Measurements from ENCODE around the gene MAGEF1.

Gene MAGEF1

DNA sequence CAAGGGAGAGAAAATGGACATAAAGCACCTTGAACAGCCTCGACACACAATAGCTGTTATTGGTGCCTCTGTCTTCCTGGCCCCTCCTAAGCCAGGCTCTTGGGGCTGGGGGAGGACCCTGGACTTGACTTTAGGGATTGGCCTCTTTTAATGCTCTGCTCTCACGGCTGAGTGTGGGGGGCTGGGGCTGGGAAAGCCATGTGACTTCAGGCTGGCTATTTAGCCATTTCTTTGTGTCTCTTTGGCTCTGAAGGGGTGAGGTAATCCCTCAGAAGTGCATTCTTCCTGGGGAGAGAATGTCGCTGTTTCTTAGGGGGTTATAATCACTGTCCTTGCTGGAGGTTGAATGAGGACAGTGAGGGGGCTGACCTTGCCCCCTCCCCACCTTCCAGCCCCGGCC is 26.2 kb downstream of the MAGEF1 start:
- H3K4me3 ChIP-seq (ENCODE audit: low read depth, low read length), result no peak overlapping the region

DNA sequence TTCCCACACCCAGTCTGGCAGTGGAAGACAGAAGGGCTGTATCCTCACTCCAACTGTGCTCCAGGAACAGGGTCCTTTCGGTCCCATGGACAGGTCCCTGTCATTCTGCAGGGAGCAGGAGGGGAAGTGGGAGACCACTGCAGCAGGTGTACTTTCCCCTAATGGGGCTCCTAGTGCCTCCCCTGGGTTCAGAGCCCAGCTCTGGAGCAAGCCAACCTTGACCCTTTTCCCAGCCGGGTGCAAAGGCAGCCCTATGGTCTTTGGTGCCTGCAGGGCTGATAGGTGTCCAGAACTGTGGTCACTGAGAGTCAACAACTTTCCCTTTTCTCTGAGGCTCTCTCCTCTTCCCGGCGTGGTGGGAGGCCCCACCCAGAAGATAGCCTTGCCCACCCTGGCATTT is 26.8 kb downstream of the MAGEF1 start:
- Histone ChIP-seq H3K27me3 (no peaks in the 10 kb centered on the region), H3K9me3 (no peaks in the 10 kb centered on the region), H3K36me3 (no peaks in the 10 kb centered on the region), H3K4me3 (ENCODE audit: low read depth, low read length) (no peak overlapping the region), H3K4me1 (peaks cover 9% of the 10 kb centered on the region)
- TF ChIP-seq, protein P1, sequence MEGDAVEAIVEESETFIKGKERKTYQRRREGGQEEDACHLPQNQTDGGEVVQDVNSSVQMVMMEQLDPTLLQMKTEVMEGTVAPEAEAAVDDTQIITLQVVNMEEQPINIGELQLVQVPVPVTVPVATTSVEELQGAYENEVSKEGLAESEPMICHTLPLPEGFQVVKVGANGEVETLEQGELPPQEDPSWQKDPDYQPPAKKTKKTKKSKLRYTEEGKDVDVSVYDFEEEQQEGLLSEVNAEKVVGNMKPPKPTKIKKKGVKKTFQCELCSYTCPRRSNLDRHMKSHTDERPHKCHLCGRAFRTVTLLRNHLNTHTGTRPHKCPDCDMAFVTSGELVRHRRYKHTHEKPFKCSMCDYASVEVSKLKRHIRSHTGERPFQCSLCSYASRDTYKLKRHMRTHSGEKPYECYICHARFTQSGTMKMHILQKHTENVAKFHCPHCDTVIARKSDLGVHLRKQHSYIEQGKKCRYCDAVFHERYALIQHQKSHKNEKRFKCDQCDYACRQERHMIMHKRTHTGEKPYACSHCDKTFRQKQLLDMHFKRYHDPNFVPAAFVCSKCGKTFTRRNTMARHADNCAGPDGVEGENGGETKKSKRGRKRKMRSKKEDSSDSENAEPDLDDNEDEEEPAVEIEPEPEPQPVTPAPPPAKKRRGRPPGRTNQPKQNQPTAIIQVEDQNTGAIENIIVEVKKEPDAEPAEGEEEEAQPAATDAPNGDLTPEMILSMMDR (IDR thresholded peaks at IDR 0.05; ENCODE audit: low read depth, low read length), result no peak
- no peak for DNase-seq

More for the DNA sequence above, 26.2 kb downstream of the MAGEF1 start:
- H3K27me3 ChIP-seq, result no peaks in the 10 kb centered on the region
- TF ChIP-seq, protein P1 (IDR thresholded peaks at IDR 0.05; ENCODE audit: low read depth, low read length), result no peak
- no peaks in the 10 kb centered on the region for H3K9me3 ChIP-seq
- no peaks in the 10 kb centered on the region for H3K36me3 ChIP-seq
- no peak for DNase-seq
- H3K4me1 ChIP-seq, result peaks cover 9% of the 10 kb centered on the region

- no peaks in the 10 kb centered on the region for H3K9me3 ChIP-seq
- H3K36me3 ChIP-seq, result no peaks in the 10 kb centered on the region
- DNase-seq, result no peak
- peaks cover 13% of the 10 kb centered on the region for H3K4me1 ChIP-seq
- H3K27me3 ChIP-seq, result no peaks in the 10 kb centered on the region
- no peak overlapping the region for H3K4me3 ChIP-seq (ENCODE audit: low read depth, low read length)
- TF ChIP-seq, protein P1 (IDR thresholded peaks at IDR 0.05; ENCODE audit: low read depth, low read length), result no peak
These were observed 27.8 kb downstream of the MAGEF1 start for GRCh38 chr3:184683900-184684560.

DNA sequence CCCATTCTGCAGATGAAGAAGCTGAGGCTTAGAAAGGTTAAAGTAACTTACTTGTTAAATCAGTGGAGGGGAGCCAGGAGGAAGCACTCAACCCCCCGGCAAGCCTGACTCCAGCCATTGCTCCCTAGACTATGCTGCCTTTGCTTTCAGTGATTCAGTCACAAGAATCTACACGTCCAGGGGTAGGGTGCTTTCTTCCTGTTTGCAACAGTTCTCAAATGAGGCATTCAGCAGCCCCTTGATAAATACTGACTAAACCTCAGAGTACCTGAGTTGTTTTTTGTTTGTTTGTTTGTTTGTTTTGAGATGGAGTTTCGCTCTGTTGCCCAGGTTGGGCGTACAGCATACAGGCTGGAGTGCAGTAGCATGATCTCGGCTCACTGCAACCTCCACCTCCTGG is 28.6 kb downstream of the MAGEF1 start:
- no peaks in the 10 kb centered on the region for H3K36me3 ChIP-seq
- peaks cover 19% of the 10 kb centered on the region for H3K4me1 ChIP-seq
- TF ChIP-seq, protein P1 (IDR thresholded peaks at IDR 0.05; ENCODE audit: low read depth, low read length), result no peak

GRCh38 chr3:184682671-184683070 is 29.2 kb downstream of the MAGEF1 start:
- H3K4me1 ChIP-seq, result peaks cover 20% of the 10 kb centered on the region
- no peak for DNase-seq
- no peaks in the 10 kb centered on the region for H3K36me3 ChIP-seq
- no peaks in the 10 kb centered on the region for H3K27me3 ChIP-seq
- no peak overlapping the region for H3K4me3 ChIP-seq (ENCODE audit: low read depth, low read length)
- TF ChIP-seq, protein P1 (IDR thresholded peaks at IDR 0.05; ENCODE audit: low read depth, low read length), result no peak
- no peaks in the 10 kb centered on the region for H3K9me3 ChIP-seq

More for the DNA sequence above, 28.6 kb downstream of the MAGEF1 start:
- no peak overlapping the region for H3K4me3 ChIP-seq (ENCODE audit: low read depth, low read length)
- no peak for DNase-seq
- no peaks in the 10 kb centered on the region for H3K27me3 ChIP-seq
- H3K9me3 ChIP-seq, result no peaks in the 10 kb centered on the region
